GM12878 (cell line): Measurements from ENCODE around the gene ZDHHC1.

ENCODE experiments used
- CEBPB ChIP-seq, 2 experiments: fragments of 150-350 bp in 1 of 2; IDR thresholded peaks; 2 replicates each; pipeline ENCODE4 v1.6.1; 2012 to 2014; ENCODE audit warnings: low read depth in 2 of 2, low read length in 2 of 2, borderline replicate concordance in 1 of 2, inconsistent platforms in 1 of 2
- CTCF ChIP-seq, 3 experiments: IDR thresholded peaks in 2 of 3; conservative IDR thresholded peaks in 1 of 3; 2 replicates each; pipeline ENCODE4 v1.5.1; 2011; ENCODE audit warnings: low read depth in 3 of 3, low read length in 3 of 3, mild to moderate bottlenecking in 3 of 3, control low read depth in 2 of 3, moderate library complexity in 2 of 3, inconsistent platforms in 1 of 3, mixed read lengths in 1 of 3; ENCODE audit not compliant: control insufficient read depth in 2 of 3, insufficient read depth in 1 of 3; ENCODE audit errors: extremely low read depth in 1 of 3
- IKZF1 ChIP-seq: fragments of 450-650 bp; conservative IDR thresholded peaks from 2 replicates; pipeline ENCODE4 v1.6.1; 2017; ENCODE audit warnings: antibody characterized with exemption, mild to moderate bottlenecking
- MLLT1 ChIP-seq: fragments of 450-650 bp; IDR thresholded peaks from 2 replicates; pipeline ENCODE4 v1.6.1; 2016; ENCODE audit warnings: mild to moderate bottlenecking
- RAD21 ChIP-seq: IDR thresholded peaks from 2 replicates; pipeline ENCODE4 v1.6.1; 2011; ENCODE audit warnings: mild to moderate bottlenecking, low read depth, low read length, moderate library complexity; ENCODE audit not compliant: insufficient read depth
- RB1 ChIP-seq: fragments of 450-650 bp; formaldehyde crosslinking; IDR thresholded peaks from 2 replicates; pipeline ENCODE4 v1.6.1; 2017; ENCODE audit warnings: mild to moderate bottlenecking, borderline replicate concordance
- TCF7 ChIP-seq: IDR thresholded peaks from 2 replicates; pipeline ENCODE4 v1.6.1; 2014; ENCODE audit warnings: antibody characterized with exemption, borderline replicate concordance
- YY1 ChIP-seq: IDR thresholded peaks from 2 replicates; pipeline ENCODE4 v1.6.1; 2011; ENCODE audit warnings: low read depth, mild to moderate bottlenecking, low read length

DNA sequence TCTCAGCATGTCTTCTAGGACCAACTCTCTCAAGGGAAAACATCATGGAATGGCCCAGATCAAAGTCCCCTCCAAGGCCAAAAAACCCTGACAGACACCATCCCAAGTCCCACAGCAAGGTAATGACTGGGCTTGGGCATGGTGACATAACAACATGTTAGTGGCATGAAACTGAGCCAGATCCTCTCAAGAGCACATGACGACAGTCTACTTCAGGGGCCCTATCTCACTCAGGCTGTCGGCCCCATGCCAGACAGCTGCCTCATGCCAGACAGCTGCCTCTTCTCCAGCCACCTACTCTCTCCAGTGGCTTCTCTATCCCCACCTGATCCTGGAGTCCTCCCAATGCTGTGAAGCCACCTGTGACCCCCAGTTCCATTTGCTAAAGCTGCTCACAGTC, 33.1 kb upstream of the ZDHHC1 start:
- TF ChIP-seq CTCF (IDR thresholded peaks at IDR 0.05 in 2 of 3, conservative IDR thresholded peaks at IDR 0.05 in 1 of 3; ENCODE audit: control insufficient read depth in 2 of 3, extremely low read depth in 1 of 3, insufficient read depth in 1 of 3, low read depth in 3 of 3, low read length in 3 of 3) (no peak), RAD21 (no peak), CEBPB (IDR thresholded peaks at IDR 0.05; ENCODE audit: borderline replicate concordance in 1 of 2, low read depth in 2 of 2, low read length in 2 of 2) (no peak), IKZF1 (no peak), TCF7 (no peak), YY1 (no peak), MLLT1 (no peak), RB1 (no peak)
